Ectodermal cell (in vitro differentiated cells): Measurements from ENCODE around the gene OPA3. TPM values are rescaled to one million over a fixed set of nuclear protein-coding genes. Genes with fewer than 3 reads are reported as not detected.
"Not testable (repeated sequence)": the region's sequence is repeated elsewhere in the genome, so short reads cannot be mapped to it uniquely, and the experiment has no call there.

Experiments
- H3K27ac ChIP-seq: 2 replicates; pipeline ENCODE4 v1.7.0; 2013; ENCODE audit warnings: mild to moderate bottlenecking, low read depth, low read length; ENCODE audit not compliant: insufficient read depth, poor library complexity, severe bottlenecking
- H3K27me3 ChIP-seq: 2 replicates; pipeline ENCODE4 v1.7.0; 2013; ENCODE audit warnings: mild to moderate bottlenecking, low read length; ENCODE audit not compliant: insufficient read depth, control insufficient read depth, poor library complexity, severe bottlenecking
- H3K36me3 ChIP-seq: one replicate; pipeline ENCODE4 v1.7.0; 2013; ENCODE audit warnings: low read length; ENCODE audit not compliant: control insufficient read depth, insufficient read depth
- H3K4me1 ChIP-seq: one replicate; pipeline ENCODE4 v1.7.0; 2013; ENCODE audit warnings: low read length; ENCODE audit not compliant: control insufficient read depth, insufficient read depth
- H3K4me3 ChIP-seq: 2 replicates; pipeline ENCODE4 v1.7.0; 2013; ENCODE audit warnings: low read depth, low read length, control low read depth; ENCODE audit not compliant: insufficient read depth
- H3K9me3 ChIP-seq: 2 replicates; pipeline ENCODE4 v1.7.0; 2013; ENCODE audit warnings: mild to moderate bottlenecking, low read length, moderate library complexity; ENCODE audit not compliant: control insufficient read depth
- WGBS, 2 experiments: methylation state at CpG; one replicate each; pipeline ENCODE4 v1.1.7; 2013; ENCODE audit warnings: missing lambda C conversion rate in 2 of 2; 5-methylcytosine and 5-hydroxymethylcytosine counted together
- polyA plus RNA-seq, 4 experiments: library from polyadenylated mRNA; stranded (reverse); fragments of 50-300 nt; gene quantifications; one replicate each; pipeline ENCODE4 v1.2.3, GENCODE V29; 2013

The OPA3 gene
- polyA plus RNA-seq (2013, experiment 1 of 4), result 12.0 TPM
- polyA plus RNA-seq (2013, experiment 2 of 4), result 14.3 TPM
- polyA plus RNA-seq (2013, experiment 3 of 4), result 8.7 TPM
- polyA plus RNA-seq (2013, experiment 4 of 4), result 10.8 TPM

GRCh38 chr19:45584332-45585157 is at the start of gene OPA3:
Gene OPA3, minus strand, starts transcription at chr19:45584802. Its CDS starts 38 bp downstream, at chr19:45584764.
- WGBS, 2 experiments, result 0% methylated on average over 63 of the region's 63 CpGs
- Histone ChIP-seq H3K4me3 (peak within 1 kb of the TSS; percentile 81), H3K27ac (peak within 1 kb of the TSS; percentile 88), H3K36me3 (no peaks in the 10 kb centered on the region), H3K4me1 (peaks cover 4% of the 10 kb centered on the region), H3K9me3 (no peaks in the 10 kb centered on the region), H3K27me3 (no peaks in the 10 kb centered on the region)

GRCh38 chr19:45632468-45633196 is 48.0 kb upstream of the OPA3 start:
- Histone ChIP-seq H3K27me3 (no peaks in the 10 kb centered on the region), H3K27ac (peak overlapping the region; percentile 44), H3K4me3 (no peak overlapping the region), H3K9me3 (no peaks in the 10 kb centered on the region), H3K4me1 (no peaks in the 10 kb centered on the region), H3K36me3 (no peaks in the 10 kb centered on the region)
- WGBS, 2 experiments, result 31 to 32% methylated on average over 25 to 27 of the region's 27 CpGs

GRCh38 chr19:45630463-45630862 is 45.9 kb upstream of the OPA3 start:
- Histone ChIP-seq H3K27ac (no peak overlapping the region), H3K4me1 (no peaks in the 10 kb centered on the region), H3K4me3 (no peak overlapping the region), H3K27me3 (no peaks in the 10 kb centered on the region), H3K36me3 (no peaks in the 10 kb centered on the region), H3K9me3 (no peaks in the 10 kb centered on the region)
- 86 to 91% methylated on average over 2 of the region's 2 CpGs for WGBS, 2 experiments

DNA sequence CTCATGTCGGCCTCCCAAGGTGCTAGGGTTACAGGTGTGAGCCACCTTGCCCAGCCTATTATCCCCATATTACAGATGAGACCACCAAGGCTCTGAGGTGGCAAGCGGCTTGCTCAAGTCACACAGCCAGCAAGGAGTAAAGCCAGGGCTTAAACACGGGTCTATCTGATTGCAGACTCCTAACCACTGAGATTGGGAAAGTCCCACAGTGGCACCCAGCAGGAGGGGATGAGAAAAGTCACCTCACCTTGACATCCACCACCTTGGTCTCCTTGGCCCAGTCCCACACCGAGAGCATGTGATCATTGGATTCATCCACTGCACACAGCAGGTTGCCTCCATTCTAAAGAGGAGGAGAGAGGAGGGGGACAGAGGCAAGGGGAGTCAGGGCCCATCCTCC is 45.1 kb upstream of the OPA3 start:
- H3K4me3 ChIP-seq, result no peak overlapping the region
- no peaks in the 10 kb centered on the region for H3K36me3 ChIP-seq
- H3K27ac ChIP-seq, result no peak overlapping the region
- H3K9me3 ChIP-seq, result no peaks in the 10 kb centered on the region
- no peaks in the 10 kb centered on the region for H3K4me1 ChIP-seq
- no peaks in the 10 kb centered on the region for H3K27me3 ChIP-seq
- 85 to 86% methylated on average over 4 of the region's 4 CpGs for WGBS, 2 experiments

DNA sequence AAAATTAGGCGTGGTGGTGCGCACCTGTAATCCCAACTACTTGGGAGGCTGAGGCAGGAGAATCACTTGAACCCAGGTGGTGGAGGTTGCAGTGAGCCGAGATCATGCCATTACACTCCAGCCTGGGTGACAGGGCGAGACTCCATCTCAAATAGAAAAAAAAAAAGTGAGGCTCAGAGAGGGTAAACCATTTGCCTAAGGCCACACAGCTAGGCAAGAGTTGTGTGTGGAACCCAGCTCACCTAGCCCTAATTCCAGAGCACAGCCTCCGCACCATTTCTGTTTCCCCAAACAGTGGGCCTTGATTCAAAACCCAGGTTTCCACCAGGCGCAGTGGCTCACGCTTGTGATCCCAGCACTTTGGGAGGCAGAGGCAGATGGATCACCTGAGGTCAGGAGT is 43.6 kb upstream of the OPA3 start:
- H3K36me3 ChIP-seq, H3K27ac ChIP-seq, H3K4me3 ChIP-seq, H3K27me3 ChIP-seq, H3K4me1 ChIP-seq, H3K9me3 ChIP-seq: not testable (repeated sequence)
- WGBS, 2 experiments, result 88 to 94% methylated on average over 7 of the region's 7 CpGs

DNA sequence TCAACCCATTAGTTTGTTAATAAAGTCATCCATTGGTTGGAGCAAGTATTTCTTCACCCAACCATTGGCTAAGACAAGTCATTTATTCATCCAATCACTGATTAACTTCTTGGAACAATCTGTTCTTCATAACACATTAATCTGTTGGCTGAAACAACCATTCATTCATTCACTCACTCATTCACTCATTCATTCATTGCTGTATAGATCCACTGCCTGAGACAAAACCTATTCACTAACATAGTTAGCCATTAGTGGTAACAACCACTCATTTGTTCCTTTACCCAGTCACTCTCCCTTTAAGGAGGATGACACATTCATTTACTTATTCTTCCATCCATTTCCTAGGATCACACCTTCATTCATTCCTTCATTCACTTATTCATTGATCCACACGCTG is 39.4 kb upstream of the OPA3 start:
- 92 to 94% methylated on average over 1 of the region's 1 CpG for WGBS, 2 experiments
- H3K27ac ChIP-seq, result no peak overlapping the region
- no peak overlapping the region for H3K4me3 ChIP-seq
- H3K4me1 ChIP-seq, result no peaks in the 10 kb centered on the region
- H3K27me3 ChIP-seq, result no peaks in the 10 kb centered on the region
- H3K9me3 ChIP-seq, result no peaks in the 10 kb centered on the region
- H3K36me3 ChIP-seq, result no peaks in the 10 kb centered on the region

- Histone ChIP-seq H3K27me3 (no peaks in the 10 kb centered on the region), H3K9me3 (no peaks in the 10 kb centered on the region), H3K4me1 (no peaks in the 10 kb centered on the region), H3K27ac (no peak overlapping the region), H3K4me3 (no peak overlapping the region), H3K36me3 (no peaks in the 10 kb centered on the region)
- 90 to 93% methylated on average over 6 of the region's 6 CpGs for WGBS, 2 experiments
Measured at GRCh38 chr19:45621976-45622503, 37.4 kb upstream of the OPA3 start.

DNA sequence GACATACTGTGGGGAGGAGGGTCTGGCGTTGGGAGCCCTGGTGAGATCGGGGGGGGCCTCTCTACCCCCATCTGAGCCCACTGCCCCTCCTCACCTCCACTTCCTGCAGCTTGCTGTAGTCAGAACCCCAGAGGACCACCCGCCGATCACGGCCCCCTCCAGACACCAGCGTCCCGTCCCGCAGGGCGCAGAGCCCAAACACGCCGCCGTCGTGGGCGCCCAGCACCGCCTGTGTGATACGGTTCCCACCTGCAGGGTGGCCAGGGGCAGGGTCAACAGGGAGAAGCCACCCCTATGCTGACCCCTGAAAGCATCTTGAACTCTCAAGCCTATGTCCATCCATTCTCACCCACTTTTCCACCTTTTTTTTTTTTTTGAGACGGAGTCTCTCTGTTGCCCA is 36.8 kb upstream of the OPA3 start:
- no peaks in the 10 kb centered on the region for H3K4me1 ChIP-seq
- H3K27me3 ChIP-seq, result no peaks in the 10 kb centered on the region
- H3K9me3 ChIP-seq, result no peaks in the 10 kb centered on the region
- no peak overlapping the region for H3K27ac ChIP-seq
- no peak overlapping the region for H3K4me3 ChIP-seq
- WGBS, 2 experiments, result 91 to 92% methylated on average over 17 of the region's 17 CpGs
- H3K36me3 ChIP-seq, result no peaks in the 10 kb centered on the region

GRCh38 chr19:45616704-45617017 is 32.1 kb upstream of the OPA3 start:
- WGBS, 2 experiments, result 71 to 73% methylated on average over 10 of the region's 10 CpGs
- Histone ChIP-seq H3K27ac (peak overlapping the region; percentile 58), H3K4me3 (peak overlapping the region; percentile 34)

More at GRCh38 chr19:45616704-45617017, 32.1 kb upstream of the OPA3 start:
- no peaks in the 10 kb centered on the region for H3K9me3 ChIP-seq
- H3K36me3 ChIP-seq, result no peaks in the 10 kb centered on the region
- no peaks in the 10 kb centered on the region for H3K27me3 ChIP-seq
- H3K4me1 ChIP-seq, result no peaks in the 10 kb centered on the region
